ENCODE results near the gene CATSPERZ.

The CATSPERZ gene

DNA sequence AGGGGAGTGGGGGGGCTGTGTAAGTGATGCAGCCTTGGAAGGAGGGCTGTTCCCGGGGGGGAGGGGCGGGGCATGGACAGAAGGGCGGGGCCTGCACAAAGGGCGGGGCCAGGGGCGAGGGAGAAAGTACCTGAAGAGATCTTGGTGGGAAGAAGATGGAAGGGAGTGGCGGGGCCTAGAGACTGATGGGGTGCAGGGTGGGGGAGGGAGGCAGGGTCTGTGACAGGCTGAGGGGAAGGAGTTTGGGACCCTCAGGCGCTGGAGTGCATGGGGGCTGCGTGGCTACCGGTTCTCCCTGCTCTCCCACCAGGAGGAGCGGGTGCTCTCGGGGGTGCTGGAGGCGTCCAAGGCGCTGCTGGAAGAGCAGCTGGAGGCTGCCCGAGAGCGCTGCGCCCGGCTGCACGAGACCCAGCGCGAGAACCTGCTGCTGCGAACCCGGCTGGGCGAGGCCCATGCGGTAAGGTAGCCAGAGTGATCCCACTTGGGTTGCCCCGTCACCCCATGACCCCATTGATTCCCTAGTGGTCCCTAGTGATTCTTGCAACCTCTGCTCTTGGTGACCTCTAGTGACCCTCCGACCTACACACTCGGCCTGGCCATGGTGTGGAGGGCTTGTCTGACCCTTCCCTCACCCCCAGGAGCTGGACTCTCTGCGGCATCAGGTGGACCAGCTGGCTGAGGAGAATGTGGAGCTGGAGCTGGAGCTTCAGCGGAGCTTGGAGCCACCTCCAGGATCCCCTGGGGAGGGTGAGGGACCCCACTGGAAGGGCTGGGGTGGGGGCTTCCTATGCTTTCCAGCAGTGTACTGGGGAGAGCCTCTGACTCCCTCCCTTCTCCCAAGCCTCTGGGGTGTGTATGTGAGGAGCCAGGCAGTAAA lies 42.9 kb downstream of the CATSPERZ start:
- Histone ChIP-seq H3K4me1 (ENCODE audit: control insufficient read depth, insufficient read depth, low read length) (peaks cover 13% of the 10 kb centered on the region), H3K9me3 (ENCODE audit: control insufficient read depth, low read length) (no peaks in the 10 kb centered on the region), H3K27ac (ENCODE audit: insufficient read depth, low read depth, low read length, poor library complexity, severe bottlenecking) (no peak overlapping the region), H3K36me3 (ENCODE audit: control insufficient read depth, insufficient read depth, low read length) (no peaks in the 10 kb centered on the region), H3K4me3 (ENCODE audit: insufficient read depth, low read depth, low read length) (peak overlapping the region; percentile 31), H3K27me3 (ENCODE audit: control insufficient read depth, insufficient read depth, low read length, poor library complexity, severe bottlenecking) (peaks cover 8% of the 10 kb centered on the region)
- WGBS, 2 experiments = 74 to 76% methylated on average over 29 of the region's 29 CpGs

DNA sequence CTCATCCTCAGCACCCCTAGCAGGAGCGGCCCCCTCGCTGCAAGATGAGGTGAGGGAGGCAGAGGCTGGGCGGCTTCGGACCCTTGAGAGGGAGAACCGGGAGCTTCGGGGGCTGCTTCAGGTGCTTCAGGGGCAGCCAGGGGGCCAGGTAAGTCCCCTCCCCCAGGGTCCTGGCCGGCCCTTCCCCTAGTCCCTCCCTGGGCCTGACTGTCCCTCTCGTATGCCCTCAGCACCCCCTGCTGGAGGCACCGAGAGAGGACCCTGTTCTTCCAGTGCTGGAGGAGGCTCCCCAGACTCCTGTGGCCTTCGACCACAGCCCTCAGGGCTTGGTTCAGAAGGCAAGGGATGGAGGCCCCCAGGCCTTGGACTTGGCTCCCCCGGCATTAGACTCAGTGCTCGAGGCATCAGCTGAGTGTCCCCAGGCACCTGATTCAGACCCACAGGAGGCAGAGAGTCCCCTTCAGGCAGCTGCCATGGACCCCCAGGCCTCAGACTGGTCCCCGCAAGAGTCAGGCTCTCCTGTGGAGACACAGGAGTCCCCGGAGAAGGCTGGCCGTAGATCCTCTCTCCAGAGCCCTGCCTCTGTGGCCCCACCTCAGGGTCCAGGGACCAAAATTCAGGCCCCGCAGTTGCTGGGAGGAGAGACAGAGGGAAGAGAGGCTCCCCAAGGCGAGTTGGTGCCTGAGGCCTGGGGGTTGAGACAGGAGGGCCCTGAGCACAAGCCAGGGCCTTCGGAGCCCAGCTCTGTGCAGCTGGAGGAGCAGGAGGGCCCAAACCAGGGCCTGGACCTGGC lies 43.8 kb downstream of the CATSPERZ start:
- peaks cover 13% of the 10 kb centered on the region for H3K4me1 ChIP-seq (ENCODE audit: control insufficient read depth, insufficient read depth, low read length)
- no peak overlapping the region for H3K4me3 ChIP-seq (ENCODE audit: insufficient read depth, low read depth, low read length)
- 86% methylated on average over 18 of the region's 18 CpGs for WGBS, 2 experiments
- no peak overlapping the region for H3K27ac ChIP-seq (ENCODE audit: insufficient read depth, low read depth, low read length, poor library complexity, severe bottlenecking)
- H3K36me3 ChIP-seq (ENCODE audit: control insufficient read depth, insufficient read depth, low read length) = no peaks in the 10 kb centered on the region
- H3K9me3 ChIP-seq (ENCODE audit: control insufficient read depth, low read length) = no peaks in the 10 kb centered on the region
- H3K27me3 ChIP-seq (ENCODE audit: control insufficient read depth, insufficient read depth, low read length, poor library complexity, severe bottlenecking) = peaks cover 8% of the 10 kb centered on the region

DNA sequence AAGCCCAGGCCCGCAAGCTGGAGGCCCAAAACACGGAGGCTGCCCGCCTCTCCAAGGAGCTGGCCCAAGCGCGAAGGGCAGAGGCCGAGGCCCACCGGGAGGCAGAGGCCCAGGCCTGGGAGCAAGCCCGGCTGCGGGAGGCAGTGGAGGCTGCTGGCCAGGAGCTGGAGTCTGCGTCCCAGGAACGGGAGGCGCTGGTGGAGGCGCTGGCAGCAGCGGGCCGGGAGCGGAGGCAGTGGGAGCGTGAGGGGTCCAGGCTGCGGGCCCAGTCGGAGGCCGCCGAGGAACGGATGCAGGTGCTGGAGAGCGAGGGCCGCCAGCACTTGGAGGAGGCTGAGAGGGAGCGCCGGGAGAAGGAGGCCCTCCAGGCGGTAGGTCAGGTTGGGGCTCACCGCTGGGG lies 44.6 kb downstream of the CATSPERZ start:
- Histone ChIP-seq H3K4me1 (ENCODE audit: control insufficient read depth, insufficient read depth, low read length) (peaks cover 13% of the 10 kb centered on the region), H3K27me3 (ENCODE audit: control insufficient read depth, insufficient read depth, low read length, poor library complexity, severe bottlenecking) (peaks cover 8% of the 10 kb centered on the region), H3K9me3 (ENCODE audit: control insufficient read depth, low read length) (no peaks in the 10 kb centered on the region), H3K4me3 (ENCODE audit: insufficient read depth, low read depth, low read length) (no peak overlapping the region), H3K36me3 (ENCODE audit: control insufficient read depth, insufficient read depth, low read length) (no peaks in the 10 kb centered on the region), H3K27ac (ENCODE audit: insufficient read depth, low read depth, low read length, poor library complexity, severe bottlenecking) (no peak overlapping the region)
- WGBS, 2 experiments = 96% methylated on average over 28 of the region's 28 CpGs

DNA sequence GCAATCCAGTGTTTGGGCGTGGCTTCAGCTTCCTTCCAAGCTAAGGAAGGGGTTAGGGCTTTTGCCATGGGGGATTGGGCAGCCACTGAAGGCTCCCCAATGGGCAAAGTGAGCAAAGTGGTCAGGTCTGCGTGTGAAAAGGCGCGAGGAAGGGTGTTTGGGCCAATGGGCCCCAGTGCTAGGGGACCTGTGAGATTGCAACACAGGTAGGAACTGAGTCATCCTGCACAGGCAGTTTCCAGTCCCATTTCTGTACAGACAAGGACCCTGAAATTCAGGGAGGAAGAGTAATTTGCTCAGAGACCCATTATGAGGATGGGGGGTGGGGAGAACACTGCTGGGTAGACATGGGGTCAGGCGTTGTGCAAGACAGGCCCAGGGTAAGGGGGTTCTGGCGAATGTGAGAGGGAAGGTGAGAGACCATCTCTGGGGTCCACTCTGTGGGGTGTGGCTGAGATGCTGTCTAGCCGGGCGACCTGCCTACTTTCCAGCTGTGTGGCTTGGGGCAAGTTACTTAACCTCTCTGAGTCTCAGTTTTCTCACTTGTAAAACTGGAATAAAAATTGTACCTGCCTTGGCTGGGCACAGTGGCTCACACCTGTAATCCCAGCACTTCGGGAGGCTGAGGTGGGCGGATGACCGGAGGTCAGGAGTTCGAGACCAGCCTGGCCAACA lies 47.2 kb downstream of the CATSPERZ start:
- Histone ChIP-seq H3K27ac (ENCODE audit: insufficient read depth, low read depth, low read length, poor library complexity, severe bottlenecking) (no peak overlapping the region), H3K4me3 (ENCODE audit: insufficient read depth, low read depth, low read length) (no peak overlapping the region), H3K27me3 (ENCODE audit: control insufficient read depth, insufficient read depth, low read length, poor library complexity, severe bottlenecking) (no peaks in the 10 kb centered on the region), H3K9me3 (ENCODE audit: control insufficient read depth, low read length) (no peaks in the 10 kb centered on the region), H3K4me1 (ENCODE audit: control insufficient read depth, insufficient read depth, low read length) (peaks cover 10% of the 10 kb centered on the region), H3K36me3 (ENCODE audit: control insufficient read depth, insufficient read depth, low read length) (no peaks in the 10 kb centered on the region)
- WGBS, 2 experiments = 81 to 83% methylated on average over 12 of the region's 12 CpGs

DNA sequence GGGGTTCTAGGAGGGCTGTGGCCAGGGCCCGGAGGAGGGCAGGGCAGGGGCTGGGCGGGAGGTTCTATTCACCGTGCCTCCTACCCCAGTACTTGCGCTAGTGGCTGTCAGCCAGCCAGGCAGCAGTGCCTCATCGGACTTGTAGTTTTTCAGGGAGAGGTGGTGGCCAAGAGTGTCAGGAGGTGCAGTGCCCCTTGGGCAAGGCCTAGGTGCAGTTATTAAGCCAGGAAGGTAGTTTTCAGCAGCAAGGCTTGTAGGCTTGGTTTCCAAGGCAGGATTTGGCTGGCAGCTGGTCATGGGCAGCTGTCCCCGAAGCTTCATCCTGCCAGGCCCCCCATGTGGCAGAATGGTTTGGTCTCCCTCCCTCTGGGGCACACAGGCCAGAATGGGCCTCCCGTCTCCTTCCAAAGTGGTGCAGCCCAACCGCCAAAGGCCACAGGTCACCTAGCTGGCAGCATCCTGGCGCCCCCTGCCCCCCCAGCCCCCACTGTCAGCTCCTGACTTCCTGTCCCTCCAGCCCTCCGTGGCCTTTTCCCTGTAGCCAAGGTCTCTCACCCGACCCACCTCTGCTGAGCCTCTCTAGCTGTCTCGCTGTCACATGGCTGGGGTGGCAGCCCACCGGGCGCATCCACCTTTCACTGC lies 48.3 kb downstream of the CATSPERZ start:
- WGBS, 2 experiments = 71 to 74% methylated on average over 14 of the region's 14 CpGs
- Histone ChIP-seq H3K27ac (ENCODE audit: insufficient read depth, low read depth, low read length, poor library complexity, severe bottlenecking) (no peak overlapping the region), H3K36me3 (ENCODE audit: control insufficient read depth, insufficient read depth, low read length) (no peaks in the 10 kb centered on the region)

DNA sequence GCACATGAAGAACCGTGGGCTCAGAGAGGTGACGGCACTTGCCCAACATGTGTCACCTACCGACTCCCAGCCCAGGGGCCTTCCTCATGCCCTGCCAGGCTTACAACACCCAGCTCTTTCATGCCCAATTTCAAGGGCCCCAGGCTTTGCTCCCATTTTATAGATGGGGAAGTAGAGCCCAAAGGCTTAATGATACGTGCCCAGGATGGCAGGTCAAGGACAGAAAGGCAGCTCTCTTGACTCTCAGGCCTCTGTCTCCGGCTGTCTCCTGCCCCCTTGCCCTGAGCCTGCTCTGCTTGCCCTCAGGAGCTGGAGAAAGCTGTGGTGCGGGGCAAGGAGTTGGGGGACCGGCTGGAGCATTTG lies 48.8 kb downstream of the CATSPERZ start:
- Histone ChIP-seq H3K4me1 (ENCODE audit: control insufficient read depth, insufficient read depth, low read length) (peaks cover 12% of the 10 kb centered on the region), H3K9me3 (ENCODE audit: control insufficient read depth, low read length) (no peaks in the 10 kb centered on the region)
- WGBS, 2 experiments = 92 to 94% methylated on average over 7 of the region's 7 CpGs

More for the DNA sequence above, 48.3 kb downstream of the CATSPERZ start:
- Histone ChIP-seq H3K4me3 (ENCODE audit: insufficient read depth, low read depth, low read length) (no peak overlapping the region), H3K27me3 (ENCODE audit: control insufficient read depth, insufficient read depth, low read length, poor library complexity, severe bottlenecking) (no peaks in the 10 kb centered on the region), H3K9me3 (ENCODE audit: control insufficient read depth, low read length) (no peaks in the 10 kb centered on the region), H3K4me1 (ENCODE audit: control insufficient read depth, insufficient read depth, low read length) (peaks cover 7% of the 10 kb centered on the region)

DNA sequence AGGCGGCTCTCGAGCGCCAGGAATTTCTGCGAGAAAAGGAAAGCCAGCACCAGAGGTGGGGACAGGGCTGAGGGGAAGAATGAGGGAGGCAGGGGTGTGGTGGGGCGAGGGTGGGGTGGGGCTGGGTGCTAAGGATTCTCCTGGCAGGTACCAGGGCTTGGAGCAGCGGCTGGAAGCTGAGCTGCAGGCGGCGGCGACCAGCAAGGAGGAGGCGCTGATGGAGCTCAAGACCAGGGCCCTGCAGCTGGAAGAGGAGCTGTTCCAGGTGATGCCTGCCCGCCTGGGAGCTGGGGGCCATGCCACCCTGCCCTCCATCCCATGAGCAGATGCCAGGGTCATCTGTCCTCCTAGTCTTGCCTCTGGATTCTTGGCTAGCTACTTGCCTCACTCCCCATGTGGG lies 49.2 kb downstream of the CATSPERZ start:
- Histone ChIP-seq H3K4me1 (ENCODE audit: control insufficient read depth, insufficient read depth, low read length) (peaks cover 13% of the 10 kb centered on the region), H3K9me3 (ENCODE audit: control insufficient read depth, low read length) (no peaks in the 10 kb centered on the region), H3K27ac (ENCODE audit: insufficient read depth, low read depth, low read length, poor library complexity, severe bottlenecking) (no peak overlapping the region), H3K36me3 (ENCODE audit: control insufficient read depth, insufficient read depth, low read length) (no peaks in the 10 kb centered on the region), H3K27me3 (ENCODE audit: control insufficient read depth, insufficient read depth, low read length, poor library complexity, severe bottlenecking) (no peaks in the 10 kb centered on the region), H3K4me3 (ENCODE audit: insufficient read depth, low read depth, low read length) (no peak overlapping the region)
- 89 to 90% methylated on average over 11 of the region's 11 CpGs for WGBS, 2 experiments

More for the DNA sequence above, 48.8 kb downstream of the CATSPERZ start:
- H3K4me3 ChIP-seq (ENCODE audit: insufficient read depth, low read depth, low read length) = no peak overlapping the region
- no peaks in the 10 kb centered on the region for H3K27me3 ChIP-seq (ENCODE audit: control insufficient read depth, insufficient read depth, low read length, poor library complexity, severe bottlenecking)
- H3K27ac ChIP-seq (ENCODE audit: insufficient read depth, low read depth, low read length, poor library complexity, severe bottlenecking) = no peak overlapping the region
- no peaks in the 10 kb centered on the region for H3K36me3 ChIP-seq (ENCODE audit: control insufficient read depth, insufficient read depth, low read length)

DNA sequence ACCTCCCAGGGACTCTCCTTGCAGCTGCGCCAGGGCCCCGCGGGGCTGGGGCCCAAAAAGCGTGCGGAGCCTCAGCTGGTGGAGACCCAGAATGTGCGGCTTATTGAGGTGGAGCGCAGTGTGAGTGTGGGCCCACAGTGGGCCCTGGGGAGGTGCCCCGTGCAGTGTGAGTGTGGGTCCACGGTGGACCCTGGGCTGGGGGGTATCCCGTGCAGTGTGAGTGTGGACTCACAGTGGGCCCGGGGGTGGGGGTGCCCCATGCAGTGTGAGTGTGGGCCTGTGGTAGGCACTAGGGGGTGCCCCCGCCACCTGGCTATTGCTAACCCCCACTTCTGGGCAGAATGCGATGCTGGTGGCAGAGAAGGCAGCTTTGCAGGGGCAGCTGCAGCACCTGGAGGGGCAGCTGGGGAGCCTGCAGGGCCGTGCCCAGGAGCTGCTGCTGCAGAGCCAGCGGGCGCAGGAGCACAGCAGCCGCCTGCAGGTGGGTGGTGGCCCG lies 51.0 kb downstream of the CATSPERZ start:
- H3K27ac ChIP-seq (ENCODE audit: insufficient read depth, low read depth, low read length, poor library complexity, severe bottlenecking) = no peak overlapping the region
- H3K9me3 ChIP-seq (ENCODE audit: control insufficient read depth, low read length) = no peaks in the 10 kb centered on the region
- H3K36me3 ChIP-seq (ENCODE audit: control insufficient read depth, insufficient read depth, low read length) = no peaks in the 10 kb centered on the region
- no peaks in the 10 kb centered on the region for H3K27me3 ChIP-seq (ENCODE audit: control insufficient read depth, insufficient read depth, low read length, poor library complexity, severe bottlenecking)
- no peak overlapping the region for H3K4me3 ChIP-seq (ENCODE audit: insufficient read depth, low read depth, low read length)
- peaks cover 18% of the 10 kb centered on the region for H3K4me1 ChIP-seq (ENCODE audit: control insufficient read depth, insufficient read depth, low read length)
- 93 to 94% methylated on average over 18 of the region's 18 CpGs for WGBS, 2 experiments

DNA sequence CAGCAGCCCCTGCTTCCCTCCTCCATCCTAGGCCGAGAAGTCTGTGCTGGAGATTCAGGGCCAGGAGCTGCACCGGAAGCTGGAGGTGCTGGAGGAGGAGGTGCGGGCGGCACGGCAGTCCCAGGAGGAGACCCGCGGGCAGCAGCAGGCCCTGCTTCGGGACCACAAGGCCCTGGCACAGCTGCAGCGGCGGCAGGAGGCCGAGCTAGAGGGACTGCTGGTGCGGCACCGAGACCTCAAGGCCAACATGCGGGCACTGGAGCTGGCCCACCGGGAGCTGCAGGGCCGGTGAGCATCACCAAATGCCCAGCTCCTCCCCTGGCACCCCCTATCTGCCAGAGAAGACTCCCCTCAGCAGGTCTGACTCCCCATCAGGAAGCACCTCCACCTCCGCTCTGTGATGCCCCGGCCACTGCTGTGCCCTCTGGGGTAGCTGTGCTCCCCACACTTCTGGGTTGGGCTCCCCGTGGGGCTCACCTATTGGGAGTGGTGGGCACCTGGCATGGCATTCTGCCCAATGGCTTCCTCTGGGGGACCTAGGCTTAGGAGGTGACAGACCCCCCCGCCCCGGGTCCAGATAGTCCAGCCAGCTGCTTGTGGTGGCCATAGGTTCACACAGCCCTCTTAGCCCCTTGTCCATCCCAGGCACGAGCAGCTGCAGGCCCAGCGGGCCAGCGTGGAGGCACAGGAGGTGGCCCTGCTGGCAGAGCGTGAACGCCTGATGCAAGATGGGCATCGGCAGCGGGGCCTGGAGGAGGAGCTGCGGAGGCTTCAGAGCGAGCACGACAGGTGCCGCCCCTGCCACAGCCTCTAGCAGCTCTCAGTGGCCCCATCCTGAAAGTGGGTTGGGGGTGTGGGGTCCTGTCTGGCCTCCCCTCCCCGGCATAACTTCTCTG lies 52.2 kb downstream of the CATSPERZ start:
- H3K27me3 ChIP-seq (ENCODE audit: control insufficient read depth, insufficient read depth, low read length, poor library complexity, severe bottlenecking) = no peaks in the 10 kb centered on the region
- no peak overlapping the region for H3K27ac ChIP-seq (ENCODE audit: insufficient read depth, low read depth, low read length, poor library complexity, severe bottlenecking)
- peaks cover 24% of the 10 kb centered on the region for H3K4me1 ChIP-seq (ENCODE audit: control insufficient read depth, insufficient read depth, low read length)
- H3K36me3 ChIP-seq (ENCODE audit: control insufficient read depth, insufficient read depth, low read length) = no peaks in the 10 kb centered on the region
- H3K4me3 ChIP-seq (ENCODE audit: insufficient read depth, low read depth, low read length) = no peak overlapping the region
- WGBS, 2 experiments = 92 to 93% methylated on average over 33 of the region's 33 CpGs
- H3K9me3 ChIP-seq (ENCODE audit: control insufficient read depth, low read length) = no peaks in the 10 kb centered on the region
